ENCODE results near the gene DENND1A.

DENND1A gene

GRCh38 chr9:123487944-123488548, 441.9 kb downstream of the DENND1A start:
- no peak for DNase-seq (ENCODE audit: low read depth)

GRCh38 chr9:123486431-123486830, 443.5 kb downstream of the DENND1A start:
- no peak for DNase-seq (ENCODE audit: low read depth)

GRCh38 chr9:123485216-123485615, 444.7 kb downstream of the DENND1A start:
- DNase-seq (ENCODE audit: low read depth) = no peak

GRCh38 chr9:123484130-123484529, 445.8 kb downstream of the DENND1A start:
- no peak for DNase-seq (ENCODE audit: low read depth)

GRCh38 chr9:123483191-123483803, 446.6 kb downstream of the DENND1A start:
- DNase-seq (ENCODE audit: low read depth) = no peak

GRCh38 chr9:123482295-123482968, 447.5 kb downstream of the DENND1A start:
- DNase-seq (ENCODE audit: low read depth) = no peak

GRCh38 chr9:123481209-123481865, 448.6 kb downstream of the DENND1A start:
- DNase-seq (ENCODE audit: low read depth) = no peak

- no peak for DNase-seq (ENCODE audit: low read depth)
Measured at GRCh38 chr9:123480791-123481190, 449.1 kb downstream of the DENND1A start.

GRCh38 chr9:123480096-123480495, 449.8 kb downstream of the DENND1A start:
- DNase-seq (ENCODE audit: low read depth) = no peak

- no peak for DNase-seq (ENCODE audit: low read depth)
Measured at GRCh38 chr9:123478967-123479602, 450.8 kb downstream of the DENND1A start.

- DNase-seq (ENCODE audit: low read depth) = no peak
Measured at GRCh38 chr9:123478160-123478559, 451.8 kb downstream of the DENND1A start.

- no peak for DNase-seq (ENCODE audit: low read depth)
Measured at GRCh38 chr9:123475407-123475806, 454.5 kb downstream of the DENND1A start.

GRCh38 chr9:123472862-123473614, 456.9 kb downstream of the DENND1A start:
- no peak for DNase-seq (ENCODE audit: low read depth)

- no peak for DNase-seq (ENCODE audit: low read depth)
Measured at GRCh38 chr9:123471843-123472570, 457.9 kb downstream of the DENND1A start.

- no peak for DNase-seq (ENCODE audit: low read depth)
Measured at GRCh38 chr9:123470991-123471770, 458.7 kb downstream of the DENND1A start.

GRCh38 chr9:123470121-123470782, 459.7 kb downstream of the DENND1A start:
- no peak for DNase-seq (ENCODE audit: low read depth)

GRCh38 chr9:123469282-123469681, 460.6 kb downstream of the DENND1A start:
- DNase-seq (ENCODE audit: low read depth) = no peak

- DNase-seq (ENCODE audit: low read depth) = no peak
Measured at GRCh38 chr9:123468541-123468940, 461.4 kb downstream of the DENND1A start.

- DNase-seq (ENCODE audit: low read depth) = no peak
Measured at GRCh38 chr9:123465304-123465703, 464.6 kb downstream of the DENND1A start.

- DNase-seq (ENCODE audit: low read depth) = no peak
Measured at GRCh38 chr9:123460091-123460490, 469.8 kb downstream of the DENND1A start.

Measured in stimulated activated CD8-positive, alpha-beta memory T cell treated with anti-CD3 and anti-CD28 coated beads, Interleukin-12 subunit alpha, Interleukin-12 subunit beta, amount 100 ng/mL, for 4 hours (primary cell).